GM12873 (cell line): ENCODE results near the gene ASAP2.

Experiments used
- CTCF ChIP-seq: IDR thresholded peaks from 2 replicates; pipeline ENCODE4 v1.5.1; 2012; ENCODE audit warnings: low read depth, mild to moderate bottlenecking, moderate library complexity, low read length, control low read depth; ENCODE audit not compliant: insufficient read depth; ENCODE audit errors: missing control alignments

The ASAP2 gene

GRCh38 chr2:9236045-9236344 lies 29.4 kb downstream of the ASAP2 start:
- no peak for TF ChIP-seq CTCF

DNA sequence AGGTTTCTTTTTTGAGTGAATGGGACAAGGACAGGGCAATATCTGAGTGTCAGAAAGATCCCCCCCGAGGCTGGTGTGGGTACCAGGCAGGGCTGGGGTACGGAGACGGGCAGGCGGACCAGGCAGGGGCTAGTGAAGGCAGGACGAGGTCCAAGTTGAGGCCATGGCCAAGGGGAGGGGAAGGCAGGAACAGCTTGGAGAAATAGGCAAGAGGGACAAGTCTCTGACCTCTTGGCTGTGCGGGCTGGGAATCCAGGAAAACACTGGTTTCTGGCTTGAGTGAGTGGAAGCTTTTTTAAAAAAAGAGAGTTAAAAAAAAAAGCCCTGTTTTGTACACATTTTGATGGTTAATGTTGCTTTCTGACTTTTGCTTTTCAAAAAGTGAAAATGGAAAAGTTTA lies 30.3 kb downstream of the ASAP2 start:
- TF ChIP-seq CTCF, result no peak

- no peak for TF ChIP-seq CTCF
Measured at GRCh38 chr2:9237831-9238230, 31.2 kb downstream of the ASAP2 start.

DNA sequence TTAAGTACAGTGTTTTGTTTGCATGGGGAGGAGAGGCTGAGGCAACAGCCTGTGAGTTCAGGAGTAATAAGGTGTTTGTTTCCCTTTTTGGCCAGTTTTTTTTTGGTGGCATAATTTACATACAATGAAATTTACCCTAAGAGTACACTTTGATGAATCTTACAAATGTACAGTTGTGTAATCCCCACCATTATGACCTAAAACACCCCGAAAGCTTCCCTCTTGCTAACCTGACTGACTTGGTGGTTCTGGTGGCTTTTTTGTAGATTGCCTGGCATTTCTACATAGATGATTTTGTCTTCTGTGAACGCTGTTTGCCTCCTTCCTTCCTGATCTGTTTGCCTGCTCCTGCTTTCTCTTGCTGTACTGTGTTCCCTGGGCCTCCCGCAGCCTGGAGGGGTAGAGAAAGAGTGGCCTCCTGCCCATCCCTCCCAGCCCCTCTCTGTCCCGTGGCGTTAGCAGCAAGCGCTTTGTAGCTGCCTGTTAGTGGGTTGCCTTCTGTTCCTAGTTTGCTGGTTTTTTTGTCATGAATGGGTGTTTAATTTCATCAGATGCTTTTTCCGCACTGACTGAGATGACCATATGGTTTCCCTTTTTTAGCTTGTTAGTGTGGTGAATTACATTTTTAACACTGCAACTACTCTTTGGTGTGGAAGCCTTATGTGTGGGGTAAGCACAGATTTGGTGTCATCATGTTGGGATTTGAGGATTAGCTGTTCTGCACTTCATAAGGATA lies 32.1 kb downstream of the ASAP2 start:
- no peak for TF ChIP-seq CTCF

- no peak for TF ChIP-seq CTCF
Measured at GRCh38 chr2:9239616-9240015, 33.0 kb downstream of the ASAP2 start.

DNA sequence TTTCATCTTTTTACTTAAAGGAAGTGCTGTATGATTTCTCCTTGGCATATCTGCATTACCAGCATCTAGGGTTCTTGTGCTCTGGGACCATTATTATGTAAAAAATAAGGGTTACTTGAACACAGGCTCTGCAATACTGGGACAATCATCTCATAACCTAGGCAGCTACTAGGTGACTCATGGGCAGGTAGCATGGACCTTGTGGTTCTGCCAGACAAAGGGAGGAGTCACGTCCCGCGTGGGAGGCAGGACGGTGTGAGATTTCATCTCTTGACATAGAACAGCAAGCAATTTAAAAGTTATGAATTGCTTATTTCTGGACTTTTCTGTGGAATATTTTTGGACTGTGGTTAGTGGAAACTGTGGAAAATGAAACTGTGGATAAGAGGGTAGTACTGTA lies 34.1 kb downstream of the ASAP2 start:
- no peak for TF ChIP-seq CTCF

GRCh38 chr2:9241233-9241632 lies 34.6 kb downstream of the ASAP2 start:
- no peak for TF ChIP-seq CTCF
